Activated CD8-positive, alpha-beta memory T cell treated with anti-CD3 and anti-CD28 coated beads, Interleukin-2, amount 50 U/mL, for 1 hour (primary cell): Measurements from ENCODE around the gene BLACAT1.

Experiments used
- DNase-seq: peaks from one replicate; pipeline ENCODE4 v3.0.0-alpha.2; 2020; ENCODE audit errors: extremely low read depth

Gene BLACAT1

DNA sequence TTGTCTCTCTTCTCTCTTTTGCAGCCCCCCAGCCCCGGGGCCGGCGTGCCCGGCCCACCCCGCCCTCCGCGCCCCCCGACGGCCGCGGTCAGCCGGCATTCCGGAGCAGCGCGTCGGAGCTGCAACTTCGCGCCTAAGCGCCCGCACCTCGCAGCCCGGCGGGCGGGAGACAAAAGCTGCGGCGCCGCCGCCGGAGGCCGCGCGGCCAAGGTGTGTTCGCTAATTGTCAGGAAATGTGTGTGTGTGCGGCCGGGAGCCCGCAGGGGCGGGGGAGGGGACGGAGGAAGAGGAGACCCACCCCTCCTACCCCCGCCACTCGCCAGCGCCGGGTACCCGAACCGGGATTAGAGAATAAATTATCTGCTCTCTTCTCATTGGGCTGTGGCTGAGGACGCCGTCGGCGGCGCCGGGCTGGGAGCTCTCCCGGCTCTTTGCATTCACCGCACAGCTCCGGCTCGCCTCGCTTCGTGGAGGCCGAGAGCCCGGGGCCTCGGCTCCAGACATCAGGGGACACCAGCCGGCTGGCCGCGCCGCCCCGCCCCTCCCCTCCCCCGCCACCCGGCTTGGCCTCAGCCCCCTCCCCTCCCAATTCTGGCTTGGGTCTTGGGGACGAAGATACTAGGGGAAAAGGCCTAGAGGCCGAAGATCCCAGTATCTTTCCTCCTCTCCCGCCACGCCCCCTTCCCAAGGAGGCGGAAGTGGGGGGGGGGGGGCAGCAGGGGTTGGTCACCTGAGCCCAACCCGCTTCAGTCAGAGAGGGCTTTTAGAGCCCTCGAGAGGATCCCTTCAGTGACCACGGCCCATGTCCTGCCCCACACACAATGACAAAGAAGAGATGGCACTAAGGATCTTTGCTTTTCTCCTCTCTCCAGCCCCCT is 1.3 kb upstream of the BLACAT1 start:
- no peak for DNase-seq

DNA sequence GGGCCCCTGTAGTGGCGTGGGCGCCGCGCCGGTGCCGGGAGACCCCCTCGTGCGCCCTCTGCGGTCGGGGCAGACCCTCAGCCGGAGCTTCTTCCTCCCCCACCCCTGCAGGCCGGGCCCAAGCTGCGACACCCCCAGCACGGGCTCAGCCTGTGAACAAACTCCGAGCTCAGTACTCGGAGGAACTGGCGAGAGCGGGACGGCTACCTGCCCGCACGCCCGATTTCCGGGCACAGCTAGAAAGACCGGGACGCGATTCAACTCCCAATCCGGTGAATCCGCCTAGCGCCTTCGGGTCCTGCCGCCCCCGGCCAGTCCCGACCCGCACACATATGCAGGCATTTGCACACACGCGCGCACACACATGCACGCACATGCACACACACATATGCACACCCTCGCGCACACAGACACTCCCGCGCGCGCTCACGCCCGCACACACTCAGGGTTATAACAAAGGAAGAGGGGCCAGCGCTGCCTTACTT is 580 bp upstream of the BLACAT1 start:
- DNase-seq = no peak

DNA sequence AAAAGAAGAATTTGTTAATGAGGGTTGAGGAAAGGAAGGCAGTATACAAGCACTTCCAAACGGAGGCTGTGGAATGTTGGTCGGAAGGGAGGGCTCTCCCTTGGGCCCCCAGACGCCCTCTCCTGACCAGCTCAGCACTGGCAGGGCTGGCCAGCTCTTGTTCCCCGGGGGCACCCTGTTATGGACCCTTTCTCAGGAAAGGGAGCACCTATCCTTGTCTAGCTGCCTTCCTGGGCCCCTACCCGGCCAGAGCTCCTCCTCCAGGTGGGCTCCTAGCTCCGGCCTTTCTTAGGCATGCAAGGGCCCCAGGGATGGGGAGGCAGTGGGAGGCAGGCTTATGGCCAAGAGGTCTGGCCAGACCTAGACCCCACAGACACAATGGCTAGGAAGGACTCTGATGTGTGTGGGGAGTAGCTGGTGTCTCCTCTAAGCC is 926 bp downstream of the BLACAT1 start:
- no peak for DNase-seq

DNA sequence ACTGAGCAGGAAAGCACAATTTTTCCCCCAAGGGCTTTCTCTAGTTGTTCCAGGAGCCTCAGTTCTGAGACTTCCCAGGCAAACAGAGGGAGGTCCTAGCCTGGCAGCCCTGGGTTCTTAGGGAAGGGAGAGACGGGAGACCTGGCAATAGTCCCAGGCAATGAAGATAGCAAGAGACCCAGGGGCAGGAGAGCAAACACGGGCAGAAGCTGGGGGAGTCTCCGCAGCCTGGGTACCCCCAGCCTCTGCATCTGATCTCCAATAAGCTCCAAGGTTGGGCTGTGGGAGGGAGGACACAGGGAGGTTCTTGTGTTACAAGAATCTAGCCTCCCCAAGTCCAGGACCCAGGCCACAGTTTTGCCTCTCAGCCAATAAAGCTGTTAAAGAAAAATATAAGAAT is 2.4 kb downstream of the BLACAT1 start:
- DNase-seq = no peak

DNA sequence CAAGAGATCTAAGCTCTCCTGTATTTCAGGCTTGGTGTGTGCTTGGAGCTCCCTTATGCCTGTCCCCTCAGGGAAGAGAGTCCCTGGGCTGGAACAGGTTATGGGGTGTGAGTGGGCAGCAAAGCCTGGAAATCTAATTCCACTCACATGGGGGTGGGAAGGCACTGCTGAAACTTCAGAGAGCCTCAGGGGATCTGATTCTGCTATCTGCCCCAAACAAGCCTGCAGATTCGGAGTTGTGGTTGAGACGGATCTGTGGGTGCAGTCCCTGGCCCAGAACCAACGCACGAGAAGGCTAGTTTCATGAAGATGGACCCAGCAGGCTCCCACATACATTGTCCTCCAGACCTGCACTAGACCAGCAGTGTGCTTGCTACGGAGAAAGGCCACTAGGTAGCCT is 2.9 kb downstream of the BLACAT1 start:
- DNase-seq = no peak

DNA sequence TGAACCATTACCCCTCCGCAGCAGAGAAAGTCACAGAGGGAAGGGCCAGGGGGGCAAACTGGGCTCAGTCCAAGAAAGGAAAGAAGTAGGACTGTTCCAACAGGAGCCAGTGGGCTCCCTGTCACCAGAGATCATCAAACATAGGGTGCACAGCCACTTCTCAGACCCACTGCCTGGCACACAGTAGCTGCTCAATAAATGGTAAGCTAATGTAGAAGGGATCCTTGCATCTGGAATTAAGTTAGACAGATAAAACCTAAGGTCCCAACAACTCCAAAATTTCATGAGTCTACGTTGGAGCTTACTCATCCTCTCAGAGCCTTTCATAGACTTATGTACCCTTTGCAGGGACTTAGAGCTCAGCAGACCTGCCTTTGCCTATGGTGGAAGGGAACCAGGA is 3.5 kb downstream of the BLACAT1 start:
- DNase-seq = no peak

DNA sequence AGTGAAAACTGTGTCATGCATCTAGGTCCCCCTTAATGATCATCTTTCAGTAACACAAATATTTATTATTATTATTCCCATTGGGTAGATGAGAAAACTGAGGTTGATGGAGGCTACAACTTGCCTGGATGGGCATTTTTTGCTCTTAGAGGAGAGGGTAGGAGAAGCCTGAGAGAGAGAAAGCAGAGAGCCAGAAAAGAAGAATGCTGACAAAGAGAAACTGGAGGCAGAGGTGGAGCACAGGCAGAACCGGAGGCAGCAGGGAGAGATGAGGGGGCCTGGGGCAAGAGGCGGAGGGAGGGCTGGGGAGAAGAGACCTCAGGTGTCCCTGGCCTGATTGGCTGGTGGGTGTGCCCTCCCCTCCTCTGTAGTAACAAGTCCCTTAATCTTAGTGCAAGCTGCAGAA is 4.1 kb downstream of the BLACAT1 start:
- DNase-seq = no peak

DNA sequence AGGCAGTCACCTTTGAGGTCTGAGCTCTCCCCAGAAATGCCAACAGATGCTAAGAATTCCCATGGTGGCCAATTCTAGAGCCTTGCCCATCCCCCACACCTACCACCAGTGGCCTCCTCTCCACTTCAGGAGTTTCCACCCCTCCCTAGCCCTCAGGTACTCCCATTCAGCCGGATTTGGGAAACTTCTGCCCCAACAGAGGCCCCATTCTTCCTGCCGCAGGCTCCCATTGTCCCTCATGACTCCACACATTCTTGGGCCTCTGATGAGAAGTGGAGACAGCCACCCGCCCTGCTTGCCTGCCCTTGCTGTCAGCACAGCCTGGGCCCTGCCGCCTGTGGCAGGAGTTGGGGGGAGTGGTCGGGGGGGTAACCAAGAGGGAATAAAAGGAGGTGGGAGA is 4.6 kb downstream of the BLACAT1 start:
- no peak for DNase-seq

DNA sequence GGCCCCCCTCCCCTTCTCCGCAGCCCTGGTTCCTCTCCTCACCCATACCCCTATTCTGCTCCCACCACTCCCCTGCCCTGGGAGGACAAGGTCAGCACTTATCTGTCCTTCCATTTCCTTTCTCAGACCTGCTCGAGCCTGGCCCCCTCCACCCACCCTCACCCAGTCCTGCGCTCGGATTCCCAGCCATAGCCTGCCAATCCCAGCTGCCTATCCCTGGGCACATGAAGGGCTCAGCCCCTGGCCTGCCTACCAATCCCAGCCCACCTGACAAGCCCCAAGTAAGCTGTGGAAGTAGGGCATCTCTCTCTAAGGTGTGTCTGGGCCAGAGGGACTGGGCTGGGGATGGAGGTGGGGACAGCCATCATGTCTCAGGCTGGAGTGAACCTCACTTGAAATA is 5.4 kb downstream of the BLACAT1 start:
- no peak for DNase-seq

DNA sequence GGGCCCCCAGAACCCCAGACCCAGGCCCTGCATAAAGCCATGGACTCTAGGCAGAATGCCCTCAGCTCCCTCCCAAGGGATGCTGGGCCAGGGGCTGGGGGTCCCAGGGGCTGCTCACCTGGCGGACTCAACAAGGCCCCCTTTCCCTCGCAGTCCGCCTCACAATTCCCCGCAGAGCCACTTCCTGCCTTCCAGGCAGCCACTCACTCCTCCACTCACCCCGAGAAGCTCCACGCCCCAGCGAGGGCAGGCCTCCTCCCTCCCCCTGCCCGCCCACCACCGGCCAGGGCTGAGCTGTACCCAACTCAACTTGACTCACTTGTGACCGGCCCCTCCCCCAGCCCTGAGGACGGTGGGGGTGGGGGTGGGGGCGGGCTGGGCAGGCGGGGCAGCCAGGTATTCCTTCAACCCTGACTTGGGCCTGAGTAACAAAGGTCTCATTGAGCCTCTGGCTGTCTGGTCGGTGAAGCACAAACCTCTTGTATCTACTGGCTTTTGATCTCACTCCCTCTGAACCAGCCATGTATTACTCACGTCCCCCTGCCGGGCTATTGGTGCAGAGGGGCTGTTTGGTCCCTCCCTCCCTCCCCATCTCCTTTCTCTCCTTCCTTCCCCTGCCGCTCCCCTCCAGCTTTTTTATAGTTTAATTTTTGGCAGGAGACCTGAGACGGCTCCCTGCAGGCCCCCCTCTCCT is 5.9 kb downstream of the BLACAT1 start:
- no peak for DNase-seq

DNA sequence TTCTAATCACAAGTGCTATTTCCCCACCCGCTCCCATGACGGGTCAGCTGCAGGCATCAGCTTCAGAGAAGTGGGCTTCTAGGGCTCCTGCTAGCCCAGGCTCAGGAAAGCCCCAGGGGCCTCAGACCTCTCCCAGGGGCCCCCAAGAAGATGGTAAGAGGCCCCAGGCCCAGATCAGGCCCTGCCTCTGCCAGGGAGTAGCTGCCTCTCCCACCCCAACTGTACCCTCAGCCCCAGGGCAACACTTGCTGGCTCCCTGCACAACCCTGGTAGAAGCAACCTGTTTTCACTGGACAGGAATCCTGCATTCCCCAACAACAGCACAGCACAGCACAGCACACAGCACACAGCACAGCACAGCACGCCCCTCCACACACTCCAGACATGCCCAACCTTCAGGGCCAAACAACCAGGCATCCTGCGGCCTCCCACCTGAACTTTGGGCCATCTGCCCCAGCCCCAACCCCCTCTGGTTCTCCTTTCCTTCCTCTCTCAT is 6.5 kb downstream of the BLACAT1 start:
- no peak for DNase-seq

DNA sequence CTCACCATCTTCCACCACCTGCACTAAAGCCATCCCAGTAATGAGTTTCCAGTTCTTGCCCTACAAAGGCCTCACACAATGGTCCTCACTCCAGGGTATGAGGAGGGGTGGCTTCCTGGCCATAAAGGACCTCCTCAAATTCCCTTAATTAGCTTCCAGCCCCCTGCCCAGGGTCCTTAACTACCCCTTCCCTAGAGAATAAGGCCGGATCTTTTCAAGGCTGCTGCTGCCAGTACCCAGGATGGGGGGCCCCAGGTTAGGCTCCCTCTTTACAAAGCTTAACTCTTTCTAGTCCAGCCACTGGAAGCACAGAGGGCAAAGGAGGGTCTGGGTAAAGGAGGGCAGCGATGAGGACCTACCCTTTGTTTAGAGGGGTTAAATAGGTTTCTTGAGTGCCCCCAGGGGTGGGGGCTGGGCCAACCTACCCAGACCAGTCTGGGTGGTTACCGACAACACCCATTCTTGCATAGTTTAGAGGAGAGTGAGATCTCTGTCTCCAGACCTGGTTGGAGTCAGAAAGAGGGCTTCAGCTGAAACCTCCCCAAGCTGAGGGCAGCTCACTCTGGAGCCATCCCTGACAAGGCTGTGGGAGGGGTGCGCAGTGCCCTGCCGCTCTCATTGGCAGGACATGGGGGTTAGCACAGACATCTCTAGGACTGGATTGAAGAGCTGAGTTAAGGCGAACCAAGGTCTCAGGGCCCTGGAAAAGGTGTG is 7.1 kb downstream of the BLACAT1 start:
- DNase-seq = no peak

DNA sequence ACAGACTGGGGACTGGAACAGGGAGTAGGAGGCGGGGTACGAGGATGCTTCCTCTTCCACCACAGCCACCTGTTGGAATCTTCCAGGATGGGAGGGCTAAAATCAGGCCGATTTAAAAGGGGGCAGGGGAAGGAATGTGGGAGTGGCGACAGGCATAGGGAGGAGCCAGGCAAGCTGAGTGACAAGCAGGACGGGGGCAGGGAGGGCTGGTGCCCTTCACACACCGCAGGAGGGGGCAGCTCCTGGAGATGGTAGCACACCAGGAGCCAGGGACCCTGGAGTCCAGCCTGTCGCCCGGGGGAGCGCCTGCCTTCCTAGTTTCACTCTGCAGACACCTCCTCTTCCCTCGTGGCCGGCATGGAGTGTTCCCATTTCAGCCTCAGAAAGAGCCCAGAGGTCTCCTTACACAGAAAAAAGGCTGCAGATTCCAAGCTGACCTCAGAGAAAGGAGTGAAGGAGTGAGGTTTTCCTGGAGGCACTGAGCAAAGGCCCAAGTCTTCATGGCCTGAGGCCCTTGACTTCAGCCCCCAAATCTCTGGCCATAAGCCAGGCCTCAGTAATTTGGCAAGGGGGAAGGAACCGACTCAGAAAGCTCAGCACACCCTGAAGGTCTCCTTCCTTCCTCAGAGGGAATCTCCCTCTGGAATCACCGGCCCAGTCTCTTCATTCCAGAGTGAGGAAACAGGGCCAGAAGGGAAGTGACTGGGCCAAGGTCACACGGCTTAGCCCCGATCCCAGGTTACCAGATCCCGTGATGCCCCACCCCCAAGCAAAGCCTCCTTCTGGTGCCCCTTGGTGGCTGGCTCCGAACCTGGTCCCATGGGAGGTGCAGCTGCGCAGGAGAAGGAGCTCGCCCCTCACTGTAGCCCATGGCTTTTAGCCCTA is 8.1 kb downstream of the BLACAT1 start:
- DNase-seq = no peak

DNA sequence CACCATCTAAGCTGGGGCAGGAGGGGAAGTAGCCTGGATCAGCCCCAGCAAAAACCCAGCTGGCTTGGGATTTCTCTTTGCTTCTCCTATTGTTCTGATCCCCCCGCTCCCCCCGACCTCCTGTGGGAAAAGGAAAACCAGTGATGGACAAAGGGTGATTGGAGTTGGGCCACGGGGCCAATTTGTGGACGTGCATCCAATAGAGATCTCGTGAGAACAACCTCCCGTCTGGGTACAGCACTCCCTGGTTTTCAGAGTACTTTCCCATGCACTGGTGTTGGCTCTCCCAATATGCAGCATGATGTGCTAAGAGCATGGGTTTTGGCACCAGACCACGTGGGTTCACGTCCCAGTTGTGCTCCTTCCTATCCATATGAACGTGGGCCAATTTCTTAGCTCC is 9.0 kb downstream of the BLACAT1 start:
- DNase-seq = no peak

DNA sequence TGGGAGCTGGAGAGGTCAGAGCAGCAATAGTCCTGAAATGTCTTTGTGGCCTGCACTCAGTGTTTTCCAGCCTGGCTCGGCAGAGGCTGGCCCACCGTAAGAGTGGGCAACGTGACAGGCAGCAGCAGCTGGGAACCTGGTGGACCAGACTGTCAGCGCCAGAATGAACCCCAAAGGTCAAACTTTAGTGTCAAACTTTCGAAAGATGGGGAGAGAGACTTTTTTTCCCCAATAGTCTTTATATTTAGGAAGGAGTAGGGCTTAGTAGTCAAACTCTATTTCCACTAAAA is 10.3 kb downstream of the BLACAT1 start:
- no peak for DNase-seq

DNA sequence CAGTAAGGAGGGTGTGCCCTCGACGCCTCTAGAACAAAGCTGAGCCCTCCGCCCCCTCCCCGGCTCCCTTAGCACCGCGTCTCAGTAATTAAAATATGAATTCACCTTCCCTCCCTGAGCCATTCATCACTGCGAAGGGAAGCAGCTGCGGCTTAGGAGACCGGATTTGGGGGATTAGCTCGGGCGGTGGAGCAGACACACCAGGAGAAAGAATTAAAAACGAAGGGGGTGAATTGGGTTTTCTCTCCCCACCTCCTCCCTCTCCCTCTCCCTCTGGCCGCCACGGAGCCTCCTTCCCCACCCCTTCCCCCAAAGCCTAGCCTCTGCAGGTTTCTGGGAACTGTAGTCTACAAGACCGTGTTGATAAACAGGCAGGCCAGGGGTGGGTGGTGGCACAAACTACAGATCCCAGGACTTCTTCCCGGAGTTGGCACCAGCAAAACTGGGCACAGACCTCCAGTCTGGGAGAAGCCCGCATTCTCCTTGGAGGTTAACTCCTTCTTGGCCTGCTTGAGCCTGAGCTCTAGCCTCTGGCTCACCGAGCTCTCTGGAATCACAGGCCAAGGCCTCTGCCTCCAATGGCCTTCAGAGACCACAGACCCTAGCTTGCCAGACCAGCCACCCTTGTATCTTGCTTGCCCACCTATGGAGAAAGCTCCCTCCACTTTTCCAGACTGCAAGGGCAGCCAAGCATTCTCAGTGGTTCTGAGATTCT is 10.8 kb downstream of the BLACAT1 start:
- no peak for DNase-seq

DNA sequence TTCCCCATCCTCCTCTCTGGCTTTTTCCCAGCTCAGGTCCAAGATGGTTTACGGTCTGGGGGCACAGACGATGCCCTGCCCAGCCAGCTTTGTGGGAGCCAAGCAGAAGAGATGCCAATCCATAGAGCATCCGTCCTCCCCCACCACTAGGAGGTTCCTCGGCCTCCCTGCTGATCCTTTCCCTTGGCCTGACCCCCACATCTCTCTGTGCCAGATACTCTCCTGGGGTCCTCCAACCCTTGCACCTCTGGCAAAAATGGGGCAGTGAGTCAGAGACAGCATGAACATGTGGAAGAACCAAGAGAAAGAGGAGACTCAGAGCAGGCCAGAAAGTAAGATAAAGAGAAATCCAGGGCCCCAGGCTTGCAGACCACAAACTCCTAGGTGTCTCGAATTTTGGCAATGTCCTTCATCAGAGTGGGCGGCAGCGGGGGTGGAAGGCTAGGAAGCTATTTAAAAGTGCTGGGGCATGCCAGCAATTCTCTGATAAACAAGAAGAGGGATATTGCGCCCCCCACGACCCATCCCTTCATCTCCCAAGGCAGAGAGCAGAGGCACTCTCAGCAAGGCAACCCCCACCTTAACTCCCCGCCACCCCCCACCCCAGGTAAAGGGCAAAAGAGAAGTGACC is 11.4 kb downstream of the BLACAT1 start:
- no peak for DNase-seq

DNA sequence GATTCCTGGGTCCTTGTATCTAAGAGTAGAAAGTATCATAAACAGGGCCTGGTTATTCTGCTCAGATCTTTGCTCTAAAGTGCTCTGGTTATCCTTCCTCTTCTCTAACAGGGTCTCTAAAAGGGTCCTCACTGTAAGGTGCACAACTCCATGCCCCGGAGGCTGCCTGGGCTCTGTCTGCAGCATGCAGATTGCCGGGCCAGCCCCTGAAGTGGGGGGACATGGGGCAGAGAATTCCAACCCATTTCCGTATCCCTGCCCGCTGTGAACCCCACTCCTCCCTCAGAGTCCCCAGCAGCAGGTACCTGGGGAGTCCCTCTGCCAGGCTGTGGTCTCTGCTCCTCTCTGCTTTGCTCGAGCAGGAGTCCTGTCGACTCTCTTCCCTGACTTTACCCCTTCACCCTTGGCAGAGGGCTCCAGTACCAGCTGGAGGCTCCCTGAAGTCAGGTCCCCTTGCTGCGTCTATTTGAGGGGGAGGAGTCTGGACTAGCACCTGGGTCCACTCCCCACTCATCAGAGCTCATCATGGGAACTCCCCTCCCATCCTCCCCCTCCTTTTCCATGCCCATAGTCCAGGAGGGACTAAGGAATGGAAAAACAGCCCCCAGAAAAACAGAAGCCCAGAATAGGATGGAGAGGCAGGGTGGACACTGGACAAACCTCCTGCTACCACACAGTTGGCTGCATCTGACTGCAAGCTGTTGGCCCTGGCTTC is 12.1 kb downstream of the BLACAT1 start:
- no peak for DNase-seq

DNA sequence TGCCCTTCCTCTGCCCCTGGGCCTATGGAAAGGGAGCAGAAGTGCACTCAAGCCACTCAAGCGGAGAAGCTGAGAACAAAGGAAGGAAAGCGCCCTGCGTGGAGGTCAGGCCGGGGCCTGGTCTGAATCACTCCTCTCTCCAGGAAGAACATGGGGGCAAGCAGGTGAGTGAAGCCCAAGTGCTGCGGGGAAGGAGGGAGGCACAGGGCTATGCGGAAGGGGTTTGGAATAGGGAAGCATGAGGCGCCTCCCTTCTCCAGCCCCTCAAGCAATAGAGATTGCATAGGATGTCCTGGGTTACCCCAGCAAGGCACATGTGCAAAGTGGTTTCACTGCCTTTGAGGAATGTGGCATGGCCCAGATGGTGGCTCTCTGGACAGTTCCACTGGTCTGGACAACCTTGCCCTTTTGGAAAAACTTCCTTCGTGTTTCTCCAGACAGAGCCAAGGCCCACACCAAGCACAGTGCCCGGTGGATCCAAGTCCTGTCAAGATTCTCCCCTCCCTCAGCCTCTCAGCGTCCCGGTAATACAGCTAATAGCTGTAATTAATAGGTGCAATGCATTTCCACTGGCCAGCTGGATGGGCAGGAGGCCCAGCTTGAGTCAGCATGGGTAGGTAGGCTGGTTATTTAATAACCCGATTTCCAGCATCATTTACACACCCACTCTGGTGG is 13.7 kb downstream of the BLACAT1 start:
- DNase-seq = no peak
